GM19324 (cell line): ENCODE measurements around the gene TEAD3.

Experiments
- ATAC-seq: cut with Tn5 transposase; IDR thresholded peaks from one replicate; pipeline ENCODE4 v1.9.1; 2021; ENCODE audit warnings: mild to moderate bottlenecking, moderate library complexity; ENCODE audit not compliant: unreplicated experiment, low FRiP score

Gene TEAD3

DNA sequence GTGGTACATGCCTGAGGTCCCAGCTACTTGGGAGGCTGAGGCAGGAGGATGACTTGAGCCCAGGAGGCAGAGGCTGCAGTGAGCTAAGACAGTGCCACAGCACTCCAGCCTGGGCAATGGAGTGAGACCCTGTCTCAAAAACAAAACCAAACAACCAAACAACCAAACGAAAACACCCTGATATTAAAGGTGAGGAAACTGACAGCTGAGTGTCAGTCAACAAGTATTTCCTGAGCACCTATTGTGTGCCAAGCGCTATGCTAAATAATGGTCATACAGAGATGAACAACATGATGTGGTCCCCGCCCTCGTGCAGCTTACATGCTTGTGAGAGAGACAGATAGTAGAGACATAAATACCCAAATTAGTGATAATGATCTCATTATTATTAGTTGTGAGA, 17.7 kb upstream of the TEAD3 start:
- no peak for ATAC-seq

DNA sequence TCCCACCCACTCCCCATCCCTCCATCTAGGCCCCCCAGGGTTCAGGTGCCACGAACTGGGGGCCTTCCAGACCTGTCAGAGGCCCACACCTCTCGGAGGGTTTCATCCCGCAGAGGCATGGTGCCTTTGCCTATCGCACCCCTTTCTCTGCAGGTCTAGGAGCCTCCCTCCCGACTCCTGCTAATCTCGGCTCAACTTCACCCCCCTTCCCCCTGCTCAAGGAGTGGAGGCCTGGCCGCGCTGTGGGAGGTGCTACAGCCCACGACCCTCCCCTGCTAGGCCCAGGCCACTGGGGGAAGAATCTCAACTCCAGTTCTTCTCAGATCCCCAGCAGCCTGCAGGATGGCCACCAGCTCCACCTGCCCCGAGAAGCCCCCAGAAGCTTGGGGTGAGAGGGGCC, 15.9 kb upstream of the TEAD3 start, which contains the start of gene TULP1:
Gene TULP1, minus strand, starts transcription at position 157 of the 400 bp plus-strand sequence. Its CDS starts 38 bp downstream, at position 119.
- no peak for ATAC-seq

DNA sequence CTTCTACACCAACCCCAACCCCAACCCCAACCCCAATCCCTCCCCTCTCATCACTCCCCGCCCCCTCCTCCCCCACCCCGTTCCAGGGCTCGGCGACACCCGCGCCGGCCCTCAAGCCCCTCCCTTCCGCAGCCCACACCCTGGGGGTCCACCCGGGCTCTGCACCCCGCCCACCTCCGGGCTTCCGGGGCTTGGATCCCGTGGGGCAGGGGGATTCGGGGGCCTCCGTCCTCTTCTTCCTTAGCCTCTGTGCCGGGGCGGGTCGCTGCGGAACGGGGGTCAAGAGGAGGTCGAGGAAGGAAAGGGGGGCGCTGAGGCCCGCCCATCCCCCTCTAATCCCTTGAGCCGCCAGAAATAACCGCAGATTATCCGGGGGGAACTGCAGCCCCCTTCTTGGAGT, 15.1 kb upstream of the TEAD3 start:
- ATAC-seq, result no peak

DNA sequence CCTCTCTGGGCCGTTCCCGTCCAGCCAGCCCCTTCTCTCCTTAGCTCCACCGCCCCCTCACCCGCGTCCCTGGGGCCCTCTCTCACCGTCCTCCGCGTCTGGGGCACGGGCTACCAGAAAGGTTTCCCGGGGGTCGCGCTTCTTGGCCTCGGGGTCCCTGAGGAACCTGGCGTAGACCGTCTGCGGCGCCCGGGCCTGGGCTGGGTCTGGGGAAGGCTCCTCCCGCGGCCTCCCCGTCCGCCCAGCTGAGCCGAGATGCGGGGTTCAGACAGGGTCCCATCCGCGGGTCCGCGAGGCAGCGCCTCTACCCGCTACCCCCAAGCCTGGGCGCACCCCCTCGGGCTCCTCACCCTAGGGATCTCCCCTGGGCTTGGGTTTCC, 14.7 kb upstream of the TEAD3 start:
- ATAC-seq, result no peak

GRCh38 chr6:35510916-35511561, 14.2 kb upstream of the TEAD3 start:
- no peak for ATAC-seq

DNA sequence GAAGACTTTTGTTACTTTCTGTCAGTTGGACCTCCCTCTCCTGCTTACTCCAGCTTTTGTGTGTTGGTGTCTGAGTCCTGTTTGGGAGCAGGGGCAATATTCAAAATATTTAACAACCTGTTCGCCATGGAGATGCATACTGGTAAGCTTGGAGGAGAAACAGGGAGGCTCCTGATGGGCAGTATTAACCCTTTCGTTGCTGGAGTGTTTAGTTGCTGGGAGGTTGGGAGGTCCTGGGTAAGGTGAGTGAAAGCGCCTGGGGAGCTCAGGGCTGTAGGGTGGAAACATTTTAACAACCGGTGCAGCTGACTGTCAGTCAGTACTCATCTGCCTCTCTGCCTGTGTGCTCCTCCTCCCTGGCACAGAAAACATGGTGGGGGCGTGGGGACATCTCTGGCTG, 11.7 kb upstream of the TEAD3 start:
- no peak for ATAC-seq

DNA sequence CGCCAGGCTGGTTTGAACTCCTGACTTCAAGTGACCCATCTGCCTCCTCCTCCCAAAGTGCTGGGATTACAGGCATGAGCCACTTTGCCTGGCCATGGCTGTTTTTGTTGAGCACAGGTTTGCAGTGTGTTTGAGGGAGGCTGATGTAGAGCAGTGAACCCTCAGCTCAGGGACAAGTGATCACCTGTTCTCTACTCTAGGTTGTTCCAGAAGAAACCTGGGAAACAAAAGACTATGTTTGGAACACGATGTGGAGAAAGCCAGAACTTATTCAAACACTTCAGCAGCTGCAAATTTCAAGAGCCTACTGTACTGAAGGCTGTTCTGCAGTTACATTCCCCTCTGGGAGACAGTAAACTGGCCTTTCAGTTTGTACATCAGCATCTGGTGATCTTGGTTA, 11.1 kb upstream of the TEAD3 start:
- ATAC-seq, result no peak

- no peak for ATAC-seq
Observed at GRCh38 chr6:35507221-35507620, 10.3 kb upstream of the TEAD3 start.

DNA sequence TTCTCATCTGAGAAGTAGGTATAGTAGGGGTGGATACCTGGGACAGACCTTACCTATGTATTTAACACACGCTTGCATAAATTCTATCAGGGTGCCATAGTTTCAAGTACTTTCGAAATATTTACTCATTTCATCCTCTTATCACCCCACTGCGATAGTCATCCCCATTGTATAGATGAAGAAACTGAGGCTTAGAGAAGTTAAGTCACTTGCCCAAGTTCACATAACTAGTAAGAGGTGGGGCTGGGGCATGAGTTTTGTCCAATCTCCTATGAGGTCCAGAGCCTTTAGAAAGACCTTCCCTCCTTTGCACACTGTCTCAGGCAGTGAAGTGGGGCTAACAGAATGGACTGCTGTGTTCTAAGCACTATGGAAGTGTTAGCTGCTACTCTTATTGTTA, 9.7 kb upstream of the TEAD3 start:
- ATAC-seq, result no peak

GRCh38 chr6:35505999-35506412, 9.1 kb upstream of the TEAD3 start:
- ATAC-seq, result no peak

GRCh38 chr6:35503534-35503933, 6.7 kb upstream of the TEAD3 start:
- ATAC-seq, result no peak

DNA sequence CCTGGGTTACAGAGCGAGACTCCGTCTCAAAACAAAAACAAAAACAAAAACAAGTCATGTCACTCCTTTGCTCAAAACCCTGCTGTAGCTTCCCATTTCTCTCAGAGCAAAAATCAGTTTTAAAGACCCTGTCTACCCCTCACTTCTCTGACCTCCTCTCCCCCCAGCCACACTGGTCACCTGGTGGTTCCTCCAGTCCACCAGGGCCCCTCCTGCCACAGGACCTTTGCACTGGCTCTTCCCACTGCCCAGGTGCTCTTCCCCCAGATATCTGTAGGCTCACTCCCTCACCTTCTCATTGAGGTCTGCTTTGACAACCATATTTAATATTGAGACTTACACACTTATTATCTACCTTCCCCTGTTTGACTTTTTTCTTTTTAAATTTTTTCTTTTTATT, 4.9 kb upstream of the TEAD3 start:
- no peak for ATAC-seq

DNA sequence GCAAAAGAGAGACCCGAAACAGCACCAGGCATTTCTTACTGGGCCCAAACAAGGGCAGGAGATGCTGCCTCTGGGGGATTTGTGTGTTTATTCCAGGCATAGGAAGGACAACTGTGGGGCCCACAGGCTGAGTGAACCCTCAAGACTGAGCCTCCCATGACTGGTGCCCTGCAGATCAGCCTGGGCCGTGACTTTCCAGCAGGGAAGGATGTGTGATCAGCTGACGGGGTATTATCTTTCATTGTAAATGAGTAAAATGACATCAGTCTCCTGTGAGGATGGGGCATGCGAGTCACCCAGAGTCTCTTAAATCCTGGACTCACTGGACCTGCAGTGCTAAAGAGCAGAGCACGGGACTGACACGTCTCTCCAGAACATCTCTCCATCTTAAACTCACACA, 3.9 kb upstream of the TEAD3 start:
- no peak for ATAC-seq

DNA sequence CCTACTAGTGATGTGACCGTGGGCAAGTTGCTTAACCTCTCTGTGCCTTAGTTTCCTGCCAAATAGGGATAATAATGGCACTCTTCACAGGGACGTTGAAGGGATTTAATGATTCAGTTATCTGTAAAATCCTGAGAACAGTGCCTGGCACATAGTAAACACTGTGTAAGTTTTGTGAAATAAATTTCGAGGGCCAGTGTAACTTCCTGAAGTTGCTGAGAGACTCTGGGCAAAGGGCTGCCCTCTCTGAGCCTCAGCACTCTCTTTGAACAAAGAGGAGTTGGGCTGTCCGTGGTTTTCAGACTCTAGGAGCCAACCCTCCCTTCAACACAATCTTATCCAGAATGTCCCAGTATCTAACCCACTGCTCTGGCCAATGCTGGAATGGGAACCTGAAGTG, 2.5 kb upstream of the TEAD3 start:
- no peak for ATAC-seq

GRCh38 chr6:35498422-35499067, 1.7 kb upstream of the TEAD3 start:
- no peak for ATAC-seq

DNA sequence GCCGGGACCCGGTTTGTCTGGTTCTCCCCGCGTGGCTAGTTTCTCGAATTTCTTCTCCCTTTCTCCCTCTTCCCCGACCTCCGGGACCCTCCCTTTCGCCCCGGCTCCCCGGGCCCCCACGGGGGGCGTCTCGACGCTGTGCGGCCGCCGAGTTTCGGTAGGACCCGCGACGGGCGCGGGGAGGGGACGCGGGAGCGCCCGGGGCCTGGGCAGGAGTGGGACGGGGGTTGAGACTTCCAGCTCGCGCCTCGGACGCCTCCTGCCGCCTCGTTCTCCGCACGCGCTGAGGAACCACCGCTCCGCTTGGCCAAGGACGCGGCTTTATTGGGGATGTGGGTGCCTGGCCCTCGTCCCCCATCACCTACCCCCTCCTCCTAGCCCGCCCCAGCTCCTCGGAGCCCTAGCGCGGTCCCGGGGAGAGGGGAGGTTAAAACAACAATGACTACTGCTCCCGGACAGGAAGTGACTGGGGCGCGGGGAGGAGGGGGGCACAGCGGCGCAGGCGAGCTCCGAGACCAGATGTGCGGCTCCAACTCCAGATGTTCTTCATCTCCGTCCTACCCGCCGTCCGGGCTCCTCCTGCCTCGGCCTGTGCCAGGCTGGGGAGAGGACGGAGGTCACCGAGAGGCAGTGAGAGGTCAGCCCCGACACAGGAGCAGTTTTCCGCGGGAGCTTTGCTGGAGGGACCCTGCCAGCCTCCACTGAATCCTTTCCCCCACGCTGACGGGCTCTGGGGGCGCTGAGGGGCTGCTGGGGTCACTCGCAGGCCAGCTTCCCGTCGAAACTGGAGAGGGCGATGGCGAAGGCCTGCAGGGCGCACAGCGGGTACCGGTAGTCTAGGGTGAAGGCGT, 917 bp upstream of the TEAD3 start:
- ATAC-seq, result no peak

GRCh38 chr6:35496036-35496840, 641 bp downstream of the TEAD3 start:
- no peak for ATAC-seq

DNA sequence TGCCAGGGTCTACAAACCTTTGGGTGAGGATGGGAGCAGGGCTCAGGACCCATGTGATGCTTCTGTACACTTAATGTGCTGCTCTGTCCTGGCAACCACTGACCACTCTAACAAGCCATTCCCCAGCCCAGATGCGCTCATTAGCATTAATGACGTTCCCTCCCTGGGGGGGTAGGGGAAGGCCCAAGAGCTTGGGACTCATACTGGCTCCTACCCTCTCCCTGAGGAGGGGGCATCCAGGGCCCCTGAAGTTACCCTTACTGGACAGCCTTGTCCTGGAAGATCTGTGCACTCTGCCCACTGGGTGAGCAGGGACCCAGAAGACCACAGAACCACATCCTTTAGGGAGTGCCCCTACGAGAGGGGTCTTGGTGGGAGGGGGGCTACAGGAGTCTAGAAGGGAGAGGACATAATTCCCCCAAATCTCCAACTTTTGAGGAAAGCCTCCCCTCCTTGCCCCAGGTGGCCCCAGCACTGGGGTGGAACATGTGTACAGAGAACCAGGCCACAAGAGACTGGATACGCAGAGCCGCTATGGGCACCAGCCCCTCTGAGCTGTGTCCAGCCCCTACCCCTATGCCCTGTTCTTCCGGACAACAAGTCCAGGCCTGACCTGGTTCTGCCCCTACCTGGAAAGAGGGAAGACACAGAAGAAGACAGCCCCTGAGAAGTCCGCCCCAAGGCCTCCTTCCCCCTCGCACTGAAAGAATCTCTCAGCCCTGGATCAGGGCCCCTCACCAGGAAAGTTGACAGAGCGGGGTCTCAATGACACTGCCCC, 1.4 kb downstream of the TEAD3 start:
- no peak for ATAC-seq

GRCh38 chr6:35494161-35494563, 2.7 kb downstream of the TEAD3 start:
- ATAC-seq, result no peak
